OCI-LY7 (cell line): ENCODE measurements around the gene GPR35.

ENCODE experiments used
- EZH2phosphoT487 ChIP-seq: fragments of 200-600 bp; sonication (generic); IDR thresholded peaks from 2 replicates; pipeline ENCODE4 v1.6.1; 2018; ENCODE audit warnings: low read depth, borderline replicate concordance, mild to moderate bottlenecking, mixed run types, antibody characterized with exemption, low read length, moderate library complexity, mixed read lengths
- TF ChIP-seq, protein P1 (sequence below): fragments of 200-600 bp; sonication (generic); conservative IDR thresholded peaks from 2 replicates; pipeline ENCODE4 v1.5.1; 2014; ENCODE audit warnings: mild to moderate bottlenecking, antibody characterized with exemption, low read length, moderate library complexity, mixed read lengths

DNA sequence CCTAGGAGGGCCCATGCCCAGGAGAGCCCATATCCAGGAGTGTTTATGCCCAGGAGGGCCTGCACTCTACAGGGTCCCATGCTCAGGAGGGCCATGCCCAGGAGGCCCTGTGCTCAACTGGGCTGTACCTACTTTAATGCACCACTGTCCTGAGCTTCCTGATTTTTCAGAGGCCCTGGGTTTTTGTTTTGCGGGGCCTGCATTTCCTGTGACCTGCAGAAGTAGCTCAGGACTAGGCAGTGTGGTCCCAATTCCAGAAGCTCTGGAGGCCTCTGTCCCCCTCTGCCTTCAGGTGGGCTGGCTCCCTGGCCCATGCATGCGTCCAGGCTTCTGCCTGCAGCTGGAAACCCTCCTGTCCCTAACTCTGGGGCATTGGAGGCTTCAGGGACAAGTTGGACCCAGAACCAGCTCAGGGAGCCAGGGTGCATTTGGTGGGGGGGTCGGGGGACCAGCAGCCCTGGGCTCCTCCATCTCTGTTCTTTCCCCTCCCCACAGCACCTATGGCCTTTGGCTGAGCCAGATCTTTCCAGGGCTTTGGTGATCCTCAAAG is 10.8 kb downstream of the GPR35 start:
- TF ChIP-seq, protein P1, sequence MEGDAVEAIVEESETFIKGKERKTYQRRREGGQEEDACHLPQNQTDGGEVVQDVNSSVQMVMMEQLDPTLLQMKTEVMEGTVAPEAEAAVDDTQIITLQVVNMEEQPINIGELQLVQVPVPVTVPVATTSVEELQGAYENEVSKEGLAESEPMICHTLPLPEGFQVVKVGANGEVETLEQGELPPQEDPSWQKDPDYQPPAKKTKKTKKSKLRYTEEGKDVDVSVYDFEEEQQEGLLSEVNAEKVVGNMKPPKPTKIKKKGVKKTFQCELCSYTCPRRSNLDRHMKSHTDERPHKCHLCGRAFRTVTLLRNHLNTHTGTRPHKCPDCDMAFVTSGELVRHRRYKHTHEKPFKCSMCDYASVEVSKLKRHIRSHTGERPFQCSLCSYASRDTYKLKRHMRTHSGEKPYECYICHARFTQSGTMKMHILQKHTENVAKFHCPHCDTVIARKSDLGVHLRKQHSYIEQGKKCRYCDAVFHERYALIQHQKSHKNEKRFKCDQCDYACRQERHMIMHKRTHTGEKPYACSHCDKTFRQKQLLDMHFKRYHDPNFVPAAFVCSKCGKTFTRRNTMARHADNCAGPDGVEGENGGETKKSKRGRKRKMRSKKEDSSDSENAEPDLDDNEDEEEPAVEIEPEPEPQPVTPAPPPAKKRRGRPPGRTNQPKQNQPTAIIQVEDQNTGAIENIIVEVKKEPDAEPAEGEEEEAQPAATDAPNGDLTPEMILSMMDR = no peak
- TF ChIP-seq EZH2phosphoT487 = no peak
